ENCODE results near the gene IMPA2. TPM values are rescaled to one million over a fixed set of nuclear protein-coding genes. Genes with fewer than 3 reads are reported as not detected.
A peak's percentile ranks its signal among the peaks of the same experiment; 100 is the strongest.
"Not testable (repeated sequence)": the region's sequence is repeated elsewhere in the genome, so short reads cannot be mapped to it uniquely, and the experiment has no call there.

IMPA2 gene
- polyA plus RNA-seq, 12 donors: 11.9 to 35.7 (median 23.1) TPM; not detected in 1

GRCh38 chr18:11957636-11958035, 23.7 kb upstream of the IMPA2 start:
- DNase-seq: no peak

DNA sequence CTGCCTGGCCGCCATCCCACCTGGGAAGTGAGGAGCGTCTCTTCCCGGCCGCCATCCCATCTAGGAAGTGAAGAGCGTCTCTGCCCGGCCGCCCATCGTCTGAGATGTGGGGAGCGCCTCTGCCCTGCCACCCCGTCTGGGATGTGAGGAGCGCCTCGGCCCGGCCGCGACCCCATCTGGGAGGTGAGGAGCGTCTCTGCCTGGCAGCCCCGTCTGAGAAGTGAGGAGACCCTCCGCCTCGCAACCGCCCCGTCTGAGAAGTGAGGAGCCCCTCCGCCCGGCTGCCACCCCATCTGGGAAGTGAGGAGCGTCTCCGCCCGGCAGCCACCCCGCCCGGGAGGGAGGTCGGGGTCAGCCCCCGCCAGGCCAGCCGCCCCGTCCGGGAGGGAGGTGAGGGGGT, 21.7 kb upstream of the IMPA2 start:
- DNase-seq: not testable (repeated sequence)

GRCh38 chr18:11960743-11961380, 20.4 kb upstream of the IMPA2 start:
- DNase-seq: no peak

DNA sequence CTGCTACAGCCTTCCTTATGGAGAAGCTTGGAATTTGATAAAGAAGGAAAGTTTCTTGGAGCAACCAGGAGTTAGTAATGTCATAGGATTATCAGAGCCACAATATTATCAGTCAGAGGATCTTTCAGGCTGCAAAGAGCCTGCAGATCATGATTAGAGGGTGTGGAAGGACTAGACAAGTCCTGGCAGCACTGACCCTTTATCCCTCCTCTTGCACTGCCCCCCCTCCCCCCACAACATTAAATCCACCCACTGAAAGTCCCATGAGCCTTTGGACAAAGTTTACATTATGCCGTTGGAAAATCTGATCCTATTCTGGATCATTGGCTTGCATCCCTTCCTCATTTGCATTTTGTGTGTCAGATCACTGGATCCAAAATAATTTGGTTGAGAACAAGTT, 18.7 kb upstream of the IMPA2 start:
- DNase-seq: no peak

DNA sequence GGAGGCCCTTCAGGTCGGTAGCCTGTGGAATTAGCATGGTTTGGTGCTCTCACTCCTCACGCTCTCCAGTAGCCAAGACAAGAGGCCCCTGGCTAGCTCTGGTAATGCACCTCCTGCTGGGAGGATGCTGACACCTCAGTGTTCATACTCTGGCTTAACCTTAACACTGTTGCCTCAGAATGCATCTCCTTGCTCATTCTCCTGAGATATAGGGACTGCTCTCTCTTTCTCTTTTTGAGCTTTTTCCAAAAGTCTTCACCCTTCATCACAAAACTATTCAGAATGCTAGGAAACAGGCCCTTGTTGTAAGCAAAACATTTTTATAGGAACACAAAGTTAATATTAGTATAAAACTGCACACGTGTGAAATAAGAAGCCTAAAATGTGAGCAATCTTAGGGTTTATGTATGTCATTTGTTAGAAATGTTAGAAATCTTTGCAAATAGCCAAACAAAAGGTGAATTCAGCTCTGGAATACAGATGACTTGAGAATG, 17.3 kb upstream of the IMPA2 start:
- DNase-seq: no peak

DNA sequence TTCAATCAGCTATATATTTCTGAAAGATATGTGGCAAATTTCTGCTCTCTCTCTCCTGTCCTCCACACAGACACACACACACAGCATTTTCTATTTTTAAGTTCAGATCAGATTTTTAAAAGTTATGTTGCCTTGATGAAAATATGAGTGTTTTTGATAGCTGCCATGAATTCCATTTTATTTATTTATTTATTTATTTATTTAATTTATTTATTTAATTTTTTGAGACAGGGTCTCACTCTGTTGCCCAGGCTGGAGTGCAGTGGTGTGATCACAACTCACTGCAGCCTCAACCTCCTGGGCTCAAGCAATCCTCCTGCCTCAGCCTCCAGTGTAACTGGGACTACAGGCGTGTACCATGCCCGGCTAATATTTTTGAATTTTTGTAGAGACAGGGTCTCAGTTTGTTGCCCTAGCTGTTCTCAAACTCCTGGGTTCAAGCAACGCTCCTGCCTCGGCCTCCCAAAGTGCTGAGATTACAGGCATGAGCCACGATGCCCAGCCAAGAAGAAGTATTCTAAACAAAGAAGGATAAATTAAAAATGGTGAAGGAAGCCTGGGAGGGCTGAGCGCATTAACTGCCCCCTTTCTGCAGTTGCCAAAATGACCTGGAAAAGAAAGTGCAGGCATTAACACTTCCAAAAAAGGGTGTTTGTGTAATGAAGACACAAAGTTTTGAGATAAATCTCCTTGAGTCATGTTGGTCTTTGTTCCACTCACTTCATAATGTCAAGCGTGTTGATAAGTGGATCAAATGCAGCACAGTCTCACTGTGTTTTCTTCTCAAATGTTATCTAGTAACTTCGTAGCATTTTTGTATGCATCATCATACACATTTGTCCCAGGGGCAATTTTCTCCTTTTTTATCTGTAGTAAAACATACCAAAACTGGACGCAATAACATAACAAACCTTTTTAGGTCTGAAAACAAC, 11.1 kb upstream of the IMPA2 start:
- DNase-seq: no peak

DNA sequence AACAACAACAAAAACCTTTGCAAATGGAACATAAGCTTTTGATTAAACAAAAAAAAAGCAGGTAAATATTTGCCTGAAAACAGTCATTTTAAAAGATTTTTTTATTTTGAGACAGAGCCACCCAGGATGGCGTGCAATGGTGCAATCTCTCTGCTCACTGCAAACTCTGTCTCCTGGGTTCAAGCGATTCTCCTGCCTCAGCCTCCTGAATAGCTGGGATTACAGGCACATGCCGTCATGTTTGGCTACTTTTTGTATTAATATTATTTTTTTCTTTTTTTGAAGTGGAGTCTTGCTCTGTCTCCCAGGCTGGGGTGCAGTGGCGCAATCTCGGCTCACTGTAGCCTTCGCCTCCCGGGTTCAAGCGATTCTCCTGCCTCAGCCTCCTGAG, 10.5 kb upstream of the IMPA2 start:
- DNase-seq: not testable (repeated sequence)

DNA sequence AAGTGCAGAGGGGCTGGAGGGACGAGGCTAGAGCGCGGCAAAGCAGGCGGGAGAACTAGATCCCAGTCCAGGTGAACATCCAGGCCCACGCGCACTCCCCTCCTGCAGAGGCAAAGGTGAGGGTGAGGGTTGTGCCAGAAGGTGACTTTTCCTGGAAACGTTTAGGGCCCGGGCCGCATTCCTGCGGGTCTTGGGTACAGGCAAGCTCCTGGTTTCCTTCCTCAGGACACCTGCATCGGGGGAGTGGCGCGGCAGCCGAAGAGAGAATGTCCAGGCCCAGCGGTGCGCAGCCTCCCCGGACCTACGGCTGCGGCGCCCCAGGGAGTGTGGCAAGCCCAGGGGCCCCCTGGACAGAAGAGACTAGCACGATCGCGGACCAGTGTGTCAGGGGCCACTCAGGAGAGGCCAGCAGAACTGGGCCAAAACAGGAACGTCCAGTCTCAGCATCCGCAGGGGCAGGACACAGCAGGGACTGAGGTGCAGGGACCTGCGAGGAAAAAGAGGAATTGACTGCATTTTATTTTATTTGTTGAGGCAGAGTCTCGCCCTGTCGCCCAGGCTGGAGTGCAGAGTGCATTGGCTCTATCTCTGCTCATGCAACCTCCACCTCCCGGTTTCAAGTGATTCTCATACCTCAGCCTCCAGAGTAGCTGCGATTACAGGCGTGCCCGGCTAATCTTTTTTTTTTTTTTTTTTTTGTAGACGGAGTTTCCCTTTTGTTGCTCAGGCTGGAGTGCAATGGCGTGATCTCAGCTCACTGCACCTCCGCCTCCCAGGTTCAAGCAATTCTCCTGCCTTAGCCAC, 8.7 kb upstream of the IMPA2 start:
- DNase-seq: no peak

DNA sequence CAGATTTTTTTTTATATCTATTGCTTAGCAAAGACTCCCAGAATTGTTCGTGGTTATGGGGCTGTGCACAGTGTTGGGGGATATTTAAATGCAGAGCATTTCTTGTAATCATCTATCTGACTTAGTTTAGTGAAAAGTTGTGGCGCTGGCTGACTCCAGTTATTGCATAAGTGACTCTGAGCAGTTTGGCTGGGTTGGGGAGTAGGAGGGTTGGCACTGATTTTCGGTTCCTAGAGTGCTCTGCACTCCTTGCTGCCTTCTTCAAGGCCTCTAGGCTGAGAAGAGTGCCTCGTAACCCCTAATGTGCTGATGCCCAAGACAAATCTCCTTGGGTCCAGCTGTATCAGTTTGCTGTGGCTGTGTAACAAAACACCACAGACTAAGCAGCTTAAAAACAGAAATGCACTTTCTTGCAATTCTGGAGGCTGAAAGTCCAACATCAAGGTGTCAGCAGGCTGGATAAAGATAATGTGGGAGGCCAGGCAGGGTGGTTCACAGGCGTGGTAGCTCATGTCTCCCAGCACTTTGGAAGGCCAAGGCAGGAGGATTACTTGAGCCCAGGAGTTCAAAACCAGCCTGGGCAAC, 6.5 kb upstream of the IMPA2 start:
- no peak for DNase-seq

DNA sequence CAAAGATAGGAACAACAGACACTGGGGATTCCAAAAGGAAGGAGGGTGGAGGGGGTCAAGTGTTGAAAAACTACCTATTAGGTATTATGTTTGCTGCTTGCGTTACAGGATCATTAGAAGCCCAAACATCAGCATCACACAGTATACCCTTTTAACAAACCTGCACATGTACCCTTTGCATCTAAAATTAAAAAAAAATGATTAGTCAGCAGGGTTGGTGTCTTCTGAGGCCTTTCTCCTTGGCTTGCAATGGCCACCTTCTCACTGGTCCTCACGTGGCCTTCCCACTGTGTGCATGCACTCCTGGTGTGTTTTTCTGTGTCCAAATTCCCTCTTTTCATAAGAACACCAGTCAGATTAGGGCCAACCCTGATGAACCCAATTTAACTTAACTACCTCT, 5.6 kb upstream of the IMPA2 start:
- no peak for DNase-seq

DNA sequence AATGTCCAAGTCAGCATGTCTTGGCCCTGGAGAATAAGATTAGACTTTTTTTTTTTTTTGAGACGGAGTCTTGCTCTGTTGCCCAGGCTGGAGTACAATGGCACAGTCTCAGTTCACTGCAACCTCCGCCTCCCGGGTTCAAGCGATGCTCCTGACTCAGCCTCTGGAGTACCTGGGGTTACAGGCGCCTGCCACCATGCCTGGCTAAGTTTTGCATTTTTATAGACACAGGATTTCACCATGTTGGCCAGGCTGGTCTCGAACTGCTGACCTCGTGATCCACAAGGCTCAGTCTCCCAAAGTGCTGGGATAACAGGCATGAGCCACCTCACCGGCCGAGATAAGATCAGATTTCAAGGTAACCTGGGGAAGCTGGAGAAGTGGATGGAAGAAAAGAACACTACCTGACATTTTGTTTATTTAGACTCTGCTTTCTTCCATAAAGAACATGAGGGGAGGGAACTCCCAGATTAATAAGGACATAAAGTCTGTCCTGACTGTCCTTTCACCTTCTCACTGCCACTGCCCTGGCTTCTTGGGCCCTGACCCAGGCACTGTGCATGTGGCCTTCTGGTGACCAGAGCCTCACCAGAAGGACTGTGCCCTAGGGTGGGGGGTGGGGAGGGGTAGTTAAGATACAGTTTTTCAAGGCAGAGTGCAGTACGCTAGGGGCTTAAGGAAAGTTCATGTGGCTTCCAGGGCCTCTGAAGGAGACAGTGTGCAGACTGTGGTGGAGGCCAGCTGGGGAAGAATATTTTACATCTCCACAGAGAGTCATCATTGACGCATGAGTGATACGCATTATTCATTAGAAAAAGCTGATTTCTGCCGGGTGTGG, 4.8 kb upstream of the IMPA2 start:
- no peak for DNase-seq

GRCh38 chr18:11977153-11977466, 4.2 kb upstream of the IMPA2 start:
- no peak for DNase-seq

GRCh38 chr18:11978956-11979355, 2.4 kb upstream of the IMPA2 start:
- no peak for DNase-seq

DNA sequence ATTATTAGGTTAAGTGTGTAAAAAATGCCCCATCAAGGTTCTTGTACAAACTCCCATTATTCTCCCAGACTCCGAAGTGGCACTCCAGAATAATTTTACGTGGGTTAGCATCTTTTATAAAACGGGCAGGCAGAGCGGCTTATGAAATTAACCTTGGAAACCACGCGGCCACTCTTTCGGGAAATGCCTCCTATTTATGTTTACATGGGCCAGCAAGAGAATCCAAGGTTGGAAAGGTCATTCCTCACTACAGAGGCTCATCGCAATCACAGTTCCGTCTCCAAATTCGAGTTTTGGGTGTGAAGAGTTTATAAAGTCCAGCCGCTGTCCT, 1.2 kb upstream of the IMPA2 start:
- no peak for DNase-seq

DNA sequence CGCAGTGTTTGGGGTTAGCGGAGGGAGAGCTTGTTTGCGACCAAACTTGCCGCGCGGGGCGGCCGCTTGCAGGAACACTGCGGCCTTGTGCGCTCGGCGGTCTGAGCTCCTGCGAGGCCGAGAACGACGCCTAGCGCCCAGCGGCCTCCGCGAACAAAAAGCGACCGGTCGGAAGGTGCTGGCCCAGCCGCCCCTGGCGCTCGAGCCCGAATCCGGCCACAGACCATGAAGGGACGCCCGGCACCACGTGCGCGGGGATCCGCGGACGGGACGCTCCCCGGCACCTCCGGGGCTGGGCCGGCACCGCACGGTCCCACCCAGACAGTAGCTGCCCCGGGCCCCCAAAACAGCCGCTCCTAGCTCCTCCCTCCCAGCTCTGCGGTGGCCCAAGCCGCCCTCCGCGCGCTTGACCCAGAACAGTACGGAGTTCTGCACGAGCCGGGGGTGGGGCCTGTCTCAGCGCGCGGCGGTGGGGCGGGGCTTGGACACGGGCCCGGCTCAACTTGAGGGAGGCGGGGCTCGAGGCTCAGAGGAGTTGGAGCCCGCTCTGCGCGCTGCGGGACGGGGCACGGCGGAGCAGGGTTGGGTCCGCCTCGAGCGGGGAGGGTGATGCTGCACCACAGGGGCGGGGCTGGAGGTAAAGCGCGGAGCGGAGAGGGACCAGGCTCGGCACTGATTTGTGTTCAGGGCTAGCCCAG, 664 bp upstream of the IMPA2 start:
- DNase-seq: peak; percentile 93

GRCh38 chr18:11981543-11982366, 448 bp downstream of the IMPA2 start:
- DNase-seq: peak; percentile 57

GRCh38 chr18:11982981-11983380, 1.7 kb downstream of the IMPA2 start:
- no peak for DNase-seq

- no peak for DNase-seq
Measured at GRCh38 chr18:11983592-11983991, 2.3 kb downstream of the IMPA2 start.

GRCh38 chr18:11984091-11984490, 2.8 kb downstream of the IMPA2 start:
- no peak for DNase-seq

DNA sequence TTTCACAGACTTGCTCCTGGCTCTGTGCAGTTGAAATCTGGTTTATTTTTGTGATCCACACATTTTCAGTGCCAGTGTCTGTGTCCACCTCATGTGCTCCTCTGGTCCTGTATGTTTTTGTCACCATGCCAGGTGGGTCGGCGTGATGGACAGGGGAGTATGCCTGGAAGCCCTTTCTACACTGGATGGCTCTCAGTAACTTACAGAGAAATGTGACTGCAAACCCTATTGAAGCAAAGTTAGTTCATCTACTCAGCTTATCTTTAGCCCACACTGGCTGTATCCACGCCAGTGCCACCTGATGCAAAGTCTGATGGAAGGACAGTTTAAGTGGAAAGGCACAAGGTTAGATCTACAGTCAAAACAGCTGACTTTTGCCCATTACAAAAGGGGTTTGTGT, 4.3 kb downstream of the IMPA2 start:
- DNase-seq: no peak

All from muscle of arm (tissue), 12 donors.